ENCODE measurements around the gene PCP4L1.

- TF ChIP-seq POLR2A (IDR thresholded peaks at IDR 0.05; ENCODE audit: low read length) (no peak), GATA1 (IDR thresholded peaks at IDR 0.05; ENCODE audit: low read depth, low read length) (no peak)
Measured at GRCh38 chr1:161223805-161224694, 34.5 kb upstream of the PCP4L1 start.

All from erythroblast (primary cell).